GM19468 (cell line): ENCODE measurements around the gene DPP7.
"Not testable (repeated sequence)": the region's sequence is repeated elsewhere in the genome, so short reads cannot be mapped to it uniquely, and the experiment has no call there.

Experiments
- ATAC-seq: cut with Tn5 transposase; IDR thresholded peaks from one replicate; pipeline ENCODE4 v1.9.1; 2021; ENCODE audit warnings: mild to moderate bottlenecking, moderate library complexity, moderate number of reproducible peaks; ENCODE audit not compliant: unreplicated experiment; ENCODE audit errors: extremely low read depth

The DPP7 gene

DNA sequence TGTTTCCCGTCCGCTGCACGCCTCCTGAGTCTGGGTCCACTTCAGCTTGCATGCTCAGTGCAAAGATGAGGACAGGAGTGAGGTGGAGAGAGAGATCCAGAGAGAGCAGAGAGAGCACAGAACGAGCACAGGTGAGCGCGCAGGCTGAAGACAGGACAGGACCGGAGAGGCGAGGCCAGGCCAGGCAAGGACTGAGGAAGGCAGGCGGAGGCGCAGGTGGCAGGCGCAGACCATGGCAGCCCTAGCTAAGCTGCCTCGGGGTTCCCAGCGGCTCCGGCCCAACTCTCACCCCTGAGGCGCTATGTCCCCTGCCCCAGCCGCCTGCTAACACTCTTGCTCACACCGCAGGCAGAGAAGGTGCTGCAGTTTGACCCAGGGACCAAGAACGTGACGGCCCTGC is 34.1 kb upstream of the DPP7 start:
- ATAC-seq = no peak

DNA sequence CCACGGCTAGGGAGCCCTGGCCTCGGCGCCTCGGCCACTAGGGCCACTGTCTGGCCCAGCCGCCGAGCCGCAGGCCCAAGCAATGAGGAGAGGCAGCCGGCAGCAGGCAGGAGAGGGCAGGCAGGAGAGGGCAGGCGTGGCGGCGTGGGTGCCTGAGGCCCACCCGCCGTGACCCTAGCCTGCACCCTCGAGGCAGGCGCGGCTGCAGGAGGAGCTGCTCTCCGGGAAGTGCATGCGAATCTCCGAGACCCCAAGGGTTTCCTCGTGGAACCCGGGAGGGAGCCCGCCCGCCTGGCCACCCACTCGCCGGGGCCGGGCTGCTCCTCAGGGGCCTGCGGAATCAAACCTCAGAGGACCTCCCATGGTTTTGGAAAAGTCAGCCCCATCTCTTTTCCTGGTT is 33.7 kb upstream of the DPP7 start:
- ATAC-seq = no peak

DNA sequence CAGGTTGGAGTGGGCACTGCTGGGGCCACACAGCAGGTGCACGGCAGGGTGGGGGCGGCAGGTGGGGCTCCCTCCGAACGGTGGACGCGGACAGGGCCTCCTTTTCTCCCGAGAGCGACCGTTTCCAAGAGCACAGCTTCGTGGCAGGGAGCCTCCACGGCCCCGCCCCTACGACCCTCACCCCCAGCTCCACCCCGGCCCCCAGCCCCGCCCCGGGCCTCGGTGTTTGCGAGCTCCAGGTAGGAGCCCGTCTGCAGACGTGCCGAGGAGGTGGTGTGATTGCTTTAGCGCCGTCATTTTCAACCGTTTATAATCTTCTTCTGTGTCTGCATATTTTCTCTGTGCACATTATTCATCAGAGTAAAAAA is 33.2 kb upstream of the DPP7 start:
- no peak for ATAC-seq

DNA sequence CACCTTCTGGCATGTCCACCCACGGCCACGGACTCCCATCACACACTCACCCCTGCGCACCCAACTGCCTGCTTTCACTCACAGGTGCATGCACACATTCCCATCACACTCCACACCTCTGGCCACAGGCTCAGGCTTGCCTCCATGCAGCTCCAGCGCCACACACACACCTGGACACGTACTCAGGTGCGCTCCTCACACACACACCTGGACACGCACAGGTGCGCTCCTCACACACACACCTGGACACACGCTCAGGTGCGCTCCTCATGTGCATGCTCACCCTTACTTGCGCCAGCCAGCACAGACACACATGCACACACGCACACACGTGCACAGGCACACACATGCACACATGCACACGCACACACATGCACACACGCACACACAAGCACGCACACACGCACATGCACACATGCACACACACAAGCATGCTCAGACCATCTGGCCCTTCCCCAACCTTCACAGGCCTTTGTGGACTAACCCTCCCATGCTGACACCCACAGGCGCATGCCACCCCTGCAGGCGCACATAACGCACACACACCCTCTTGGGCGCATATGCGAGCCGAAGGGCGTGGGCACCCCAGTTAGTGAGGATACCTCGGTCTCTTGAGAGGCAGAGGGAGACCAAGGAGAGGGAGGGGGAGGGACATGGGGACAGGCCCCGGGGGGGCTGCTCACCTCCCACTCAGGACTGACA is 32.7 kb upstream of the DPP7 start:
- no peak for ATAC-seq

DNA sequence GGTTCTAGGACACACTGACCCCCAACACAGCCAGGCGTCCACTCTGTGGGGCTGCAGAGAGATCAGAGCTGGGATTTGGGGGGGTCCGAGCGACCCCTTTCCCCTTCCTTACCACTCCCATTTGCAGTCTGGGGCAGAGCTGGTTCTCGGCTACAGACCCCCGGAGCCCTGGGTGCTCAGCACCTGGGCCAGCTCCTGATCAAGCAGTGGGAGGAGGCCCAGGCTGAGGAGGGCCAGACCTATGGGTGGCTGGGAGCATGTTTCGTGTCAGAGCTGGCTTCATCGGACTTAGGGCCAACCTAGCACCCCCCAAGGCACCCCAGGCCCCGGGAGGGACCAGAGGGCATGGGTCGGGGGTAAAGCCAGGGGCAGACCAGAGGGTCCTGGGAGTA is 32.0 kb upstream of the DPP7 start:
- no peak for ATAC-seq

DNA sequence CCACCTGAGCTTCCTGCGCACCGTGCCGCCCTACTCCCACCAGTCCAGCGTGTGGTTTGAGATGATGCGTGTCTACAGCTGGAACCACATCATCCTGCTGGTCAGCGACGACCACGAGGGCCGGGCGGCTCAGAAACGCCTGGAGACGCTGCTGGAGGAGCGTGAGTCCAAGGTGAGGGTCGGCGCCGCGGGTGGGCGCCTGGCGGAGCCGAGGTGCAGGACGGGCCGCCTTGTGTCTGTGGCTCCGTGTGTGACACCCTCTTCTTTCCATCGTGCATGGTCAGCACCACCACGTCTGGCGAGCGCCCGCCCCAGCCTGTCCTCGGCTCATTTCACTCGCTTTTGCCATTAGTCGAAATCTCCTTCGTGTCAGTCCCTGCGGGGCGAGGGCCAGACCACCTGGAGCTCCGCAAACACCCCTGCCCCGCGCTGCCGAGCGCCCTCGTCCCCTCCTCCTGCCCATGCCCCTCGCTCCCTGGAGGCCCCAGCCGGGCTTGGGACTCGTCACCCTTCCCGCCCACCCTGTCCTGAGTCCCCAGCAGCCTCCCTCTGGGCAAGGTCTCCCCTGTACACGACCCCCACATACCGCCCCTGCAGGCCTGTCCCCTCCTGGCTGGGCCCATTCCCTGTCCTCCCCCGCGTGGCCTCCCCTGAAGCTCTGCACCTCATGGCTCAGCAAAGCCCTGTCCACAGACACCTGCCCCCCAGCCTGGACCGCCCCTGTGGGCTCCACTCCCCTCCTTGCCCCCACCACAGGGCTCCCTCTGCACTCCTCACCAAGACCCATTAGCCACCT is 31.4 kb upstream of the DPP7 start:
- no peak for ATAC-seq

DNA sequence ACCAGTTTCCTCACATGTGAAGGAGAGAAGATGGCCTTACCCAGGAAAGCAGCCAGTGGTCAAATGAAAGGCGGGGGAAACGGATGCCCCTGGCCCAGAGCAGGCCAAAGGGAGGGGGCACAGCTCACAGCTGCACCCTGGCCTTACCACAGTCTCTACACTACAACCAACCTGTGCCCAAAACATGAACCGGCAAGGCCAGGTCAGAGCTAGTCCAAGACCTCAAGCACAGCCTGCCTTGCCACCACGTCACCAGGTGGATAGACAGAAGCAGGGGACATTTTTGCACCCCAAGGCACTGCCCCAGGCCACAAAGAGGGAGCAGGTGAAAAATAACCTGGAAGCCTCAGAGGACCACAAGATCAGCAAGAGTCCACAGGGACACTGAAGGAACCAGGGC is 28.9 kb upstream of the DPP7 start:
- no peak for ATAC-seq

DNA sequence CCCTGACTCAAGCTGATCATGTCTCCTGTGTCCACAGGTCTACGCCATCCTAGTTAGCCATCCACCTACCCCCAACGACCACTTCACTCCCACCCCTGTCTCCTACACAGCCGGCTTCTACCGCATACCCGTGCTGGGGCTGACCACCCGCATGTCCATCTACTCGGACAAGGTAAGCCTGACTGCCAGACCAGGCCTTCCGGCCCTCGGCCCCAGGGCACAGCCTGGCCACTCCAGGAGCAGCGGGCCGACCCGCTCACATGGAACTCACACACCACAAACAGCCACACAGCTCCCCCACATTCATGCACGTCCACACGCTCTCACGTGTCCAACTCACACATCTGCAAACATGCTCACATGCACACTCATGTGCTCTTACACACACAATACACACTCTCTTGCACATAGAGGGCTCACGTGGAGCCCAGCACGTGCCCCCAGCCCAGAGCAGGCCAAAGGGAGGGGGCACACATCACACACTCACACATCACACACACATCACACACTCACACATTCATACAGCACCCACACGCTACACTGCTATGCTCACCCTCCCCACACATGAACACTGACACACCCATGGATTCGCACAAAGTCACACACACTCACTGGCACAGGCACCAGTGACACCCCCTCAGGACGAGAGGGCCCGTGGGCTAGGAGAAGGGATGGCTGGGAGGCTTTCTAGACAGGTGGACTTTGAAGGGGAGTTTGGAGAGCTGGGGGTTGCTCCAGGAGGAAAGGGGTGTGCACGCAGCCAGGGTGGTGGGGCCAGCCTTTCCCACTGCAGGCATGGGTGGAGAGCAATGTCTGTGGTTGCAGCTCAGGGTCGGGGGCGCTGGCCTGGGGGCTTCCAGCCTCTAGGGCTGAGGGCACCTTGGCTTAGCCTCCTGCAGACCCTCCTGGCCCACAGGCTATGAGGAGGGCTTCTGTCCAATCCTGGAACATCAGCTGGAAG is 27.7 kb upstream of the DPP7 start:
- no peak for ATAC-seq

DNA sequence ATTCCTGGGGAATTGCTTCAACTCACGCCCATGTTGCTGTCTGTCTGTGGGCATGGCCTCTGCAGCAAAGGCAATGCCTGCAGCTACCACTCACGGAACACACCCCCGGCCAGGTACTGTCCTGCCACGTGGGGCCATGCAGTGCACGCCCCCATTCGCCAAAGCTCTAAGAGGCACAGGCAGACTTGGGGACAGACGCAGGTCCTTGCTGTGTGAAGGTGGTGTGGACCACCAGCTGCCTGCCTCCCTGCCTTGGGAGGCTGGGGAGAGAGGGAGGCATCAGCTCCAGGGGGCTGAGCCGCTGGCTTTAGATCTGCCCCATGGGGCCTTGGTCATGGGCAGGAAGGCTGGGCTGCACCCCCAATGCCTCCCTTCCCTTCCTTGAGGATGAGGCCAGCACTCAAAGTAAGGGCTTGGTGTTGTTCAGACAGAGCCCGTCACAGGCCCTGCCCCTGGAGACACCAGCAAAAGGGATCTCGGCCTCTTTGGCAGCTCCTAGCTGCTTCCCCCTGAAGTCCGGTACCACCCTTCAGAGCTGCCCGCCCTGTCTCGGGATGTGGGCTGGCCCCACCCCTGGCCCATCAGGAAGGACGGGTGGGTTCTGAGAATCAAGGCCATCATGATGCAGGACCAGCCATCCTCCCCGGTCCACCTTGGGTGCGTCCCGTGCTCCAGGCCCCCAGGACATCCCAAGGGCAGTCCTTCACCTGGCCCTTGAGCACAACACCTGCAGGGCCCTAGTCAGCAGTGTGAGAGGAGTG is 26.7 kb upstream of the DPP7 start:
- ATAC-seq = no peak

DNA sequence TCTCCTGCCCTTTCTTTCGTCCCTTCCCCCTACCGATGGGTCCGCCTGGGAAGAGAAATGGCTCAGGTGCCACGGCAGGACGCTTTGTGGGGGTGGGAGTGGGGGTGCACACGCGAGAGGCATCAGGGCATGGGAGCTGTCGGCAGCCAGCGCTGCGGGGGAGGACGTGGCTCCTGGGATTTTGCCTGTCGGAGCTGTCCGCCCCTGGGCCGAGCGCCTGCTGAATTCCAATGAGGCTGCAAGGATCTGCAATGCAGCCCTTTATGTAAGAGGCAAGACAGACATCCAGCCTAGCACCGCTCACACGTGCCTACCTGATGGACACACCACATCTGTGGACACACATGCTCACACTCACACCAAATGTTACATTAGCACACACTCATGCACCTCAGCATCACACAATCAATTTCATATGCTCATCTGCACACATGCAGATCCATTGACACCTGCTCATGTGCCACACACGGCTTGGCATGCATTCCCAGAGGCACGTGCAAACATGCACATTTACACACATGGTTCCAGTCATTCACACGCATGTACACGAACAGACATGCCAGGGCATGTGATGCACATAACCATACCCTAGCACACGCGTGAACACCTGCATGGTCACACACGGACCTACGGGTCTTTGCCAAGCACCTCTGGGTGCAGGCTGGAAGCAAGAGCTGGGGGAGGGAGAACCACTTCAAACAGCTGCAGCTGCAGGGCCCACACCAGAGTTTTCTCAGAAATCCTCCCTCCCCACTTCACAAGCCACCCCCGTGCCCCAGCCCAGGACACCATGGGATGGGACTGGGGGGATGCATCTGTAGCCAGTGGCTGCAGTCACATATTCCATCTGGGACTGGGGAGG is 25.8 kb upstream of the DPP7 start:
- no peak for ATAC-seq

DNA sequence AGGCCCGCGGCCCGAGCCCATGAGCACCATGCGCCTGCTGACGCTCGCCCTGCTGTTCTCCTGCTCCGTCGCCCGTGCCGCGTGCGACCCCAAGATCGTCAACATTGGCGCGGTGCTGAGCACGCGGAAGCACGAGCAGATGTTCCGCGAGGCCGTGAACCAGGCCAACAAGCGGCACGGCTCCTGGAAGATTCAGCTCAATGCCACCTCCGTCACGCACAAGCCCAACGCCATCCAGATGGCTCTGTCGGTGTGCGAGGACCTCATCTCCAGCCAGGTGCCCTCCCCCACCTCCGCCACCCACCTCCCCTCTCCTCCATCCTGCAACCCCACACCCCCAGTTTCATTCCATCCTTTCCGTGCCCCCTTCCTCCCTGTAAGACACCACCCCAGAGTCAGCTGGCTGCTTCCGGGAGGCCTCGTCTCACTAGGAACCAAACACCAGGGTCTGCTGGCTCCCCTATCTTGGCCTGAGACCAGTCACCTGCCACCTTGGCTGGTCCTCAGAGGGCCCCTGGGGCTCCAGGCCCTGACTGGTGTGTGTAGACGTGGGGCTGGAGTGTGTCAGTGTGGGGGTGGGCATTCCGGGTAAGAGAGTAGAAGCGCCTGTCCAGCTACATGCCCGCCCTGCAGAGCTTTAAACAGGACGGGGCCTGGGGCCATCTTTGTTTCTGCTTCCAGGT is 25.1 kb upstream of the DPP7 start:
- ATAC-seq = no peak

DNA sequence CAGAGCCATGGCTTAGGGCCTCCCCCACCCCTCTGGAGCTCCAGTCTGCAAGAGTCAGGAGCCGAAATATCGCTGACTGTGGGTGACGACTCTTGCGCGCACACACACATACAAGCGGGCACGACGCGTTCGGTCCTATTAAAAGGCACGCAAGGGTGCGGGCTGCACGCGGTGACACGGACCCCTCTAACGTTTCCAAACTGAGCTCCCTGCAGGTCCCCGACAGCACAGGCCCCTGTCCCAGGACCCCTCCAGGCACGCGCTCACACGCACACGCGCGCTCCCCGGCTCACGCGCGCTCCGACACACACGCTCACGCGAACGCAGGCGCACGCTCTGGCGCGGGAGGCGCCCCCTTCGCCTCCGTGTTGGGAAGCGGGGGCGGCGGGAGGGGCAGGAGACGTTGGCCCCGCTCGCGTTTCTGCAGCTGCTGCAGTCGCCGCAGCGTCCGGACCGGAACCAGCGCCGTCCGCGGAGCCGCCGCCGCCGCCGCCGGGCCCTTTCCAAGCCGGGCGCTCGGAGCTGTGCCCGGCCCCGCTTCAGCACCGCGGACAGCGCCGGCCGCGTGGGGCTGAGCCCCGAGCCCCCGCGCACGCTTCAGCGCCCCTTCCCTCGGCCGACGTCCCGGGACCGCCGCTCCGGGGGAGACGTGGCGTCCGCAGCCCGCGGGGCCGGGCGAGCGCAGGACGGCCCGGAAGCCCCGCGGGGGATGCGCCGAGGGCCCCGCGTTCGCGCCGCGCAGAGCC is 24.4 kb upstream of the DPP7 start, which contains the start of gene GRIN1:
GRIN1 (plus strand) TSS at position 433 of the 746 bp plus-strand sequence. CDS start 333 bp downstream, outside the sequence.
- no peak for ATAC-seq

DNA sequence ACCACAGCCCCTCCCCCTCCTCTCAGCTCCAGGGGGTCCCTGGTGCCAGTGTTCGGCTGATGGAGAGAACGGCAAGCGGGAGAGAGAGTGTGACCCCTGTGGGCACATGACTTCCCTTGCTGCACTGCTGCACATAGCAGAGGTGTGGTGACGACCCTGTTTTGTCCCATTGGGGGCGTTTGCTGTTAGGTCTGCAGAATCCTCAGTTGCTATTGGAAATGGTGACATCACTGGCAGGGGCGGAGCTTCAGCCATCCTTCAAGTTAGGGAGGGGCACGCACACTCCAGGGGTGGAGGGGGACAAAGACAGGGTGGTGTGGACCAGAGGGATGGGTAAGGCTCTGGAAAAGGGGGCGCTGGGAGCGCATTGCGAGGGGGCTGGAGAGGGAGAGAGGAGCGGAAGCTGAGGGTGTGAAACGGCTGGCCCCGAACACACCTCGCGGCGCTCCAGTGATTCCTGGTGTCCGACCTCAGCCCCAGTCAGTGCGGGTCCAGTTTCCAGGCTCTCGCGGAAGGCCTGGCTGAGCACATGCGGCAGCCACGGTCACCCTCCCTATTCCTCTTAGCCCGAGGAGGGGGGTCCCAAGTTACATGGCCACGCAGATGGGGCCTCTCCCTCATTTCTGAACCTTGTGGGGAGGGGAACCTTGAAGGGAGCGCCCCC is 23.7 kb upstream of the DPP7 start:
- ATAC-seq = no peak

DNA sequence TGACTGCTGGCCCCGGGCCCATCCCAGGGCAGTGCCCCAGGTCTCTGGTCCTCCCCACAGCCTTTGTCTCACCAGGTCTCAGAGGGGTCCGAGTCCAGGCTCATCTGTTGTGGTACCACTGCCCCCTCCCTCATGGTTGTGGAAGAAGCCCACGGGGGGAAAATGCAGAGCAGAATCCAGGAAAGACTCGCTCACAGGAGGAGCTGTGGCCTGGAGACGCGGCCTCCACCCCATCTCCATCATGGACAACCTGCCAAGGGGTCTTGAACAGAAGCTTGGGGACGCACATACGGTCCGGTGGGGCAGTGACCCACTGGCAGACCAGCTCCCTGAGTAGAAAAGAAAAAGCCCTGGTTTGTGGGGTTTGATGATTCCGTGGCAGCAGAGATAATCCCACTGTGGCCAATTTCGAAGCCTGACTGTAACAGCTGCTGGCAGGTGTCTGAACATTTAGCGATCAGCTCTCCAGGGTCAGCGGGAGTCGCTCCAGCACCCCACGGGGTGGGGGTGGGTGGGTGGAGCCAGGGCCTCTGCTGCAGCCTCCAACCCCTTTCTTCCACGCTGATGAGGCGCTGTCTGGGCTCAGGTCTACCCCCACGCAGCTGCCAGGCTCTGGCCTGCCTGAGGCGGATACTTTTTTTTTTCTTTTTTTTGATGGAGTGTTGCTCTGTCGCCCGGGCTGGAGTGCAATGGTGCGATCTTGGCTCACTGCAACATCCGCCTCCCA is 22.5 kb upstream of the DPP7 start:
- no peak for ATAC-seq

DNA sequence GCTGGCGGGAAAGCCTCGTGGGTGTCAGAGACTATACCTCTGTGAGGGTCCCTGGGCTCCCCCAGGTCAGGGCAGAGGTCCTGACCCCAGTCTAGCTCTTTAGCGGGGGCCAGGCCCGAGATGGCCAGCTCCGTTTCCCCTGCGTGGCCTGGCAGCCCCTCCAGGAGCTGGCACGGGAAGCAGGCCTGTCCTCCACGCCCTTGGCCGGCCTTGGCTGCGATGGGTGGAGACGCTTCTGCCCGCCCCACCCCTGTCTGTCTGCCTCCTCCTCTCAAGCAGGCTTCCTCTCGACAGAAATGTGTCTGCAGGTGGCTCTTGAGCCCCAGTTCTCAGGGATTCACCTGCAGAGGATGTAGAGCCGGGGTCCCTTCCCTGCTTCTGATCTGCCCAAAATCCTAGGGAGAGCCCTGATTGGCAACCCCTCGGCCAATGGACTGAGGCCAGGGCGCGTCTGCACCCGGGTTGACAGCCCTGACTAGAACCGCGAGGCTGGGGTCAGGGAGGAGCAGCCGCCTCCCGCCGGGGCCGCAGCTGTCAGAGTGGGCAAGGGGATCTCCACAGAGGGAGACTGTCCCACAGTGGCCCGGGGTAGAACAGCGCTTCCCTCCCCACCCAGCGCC is 21.8 kb upstream of the DPP7 start:
- no peak for ATAC-seq

DNA sequence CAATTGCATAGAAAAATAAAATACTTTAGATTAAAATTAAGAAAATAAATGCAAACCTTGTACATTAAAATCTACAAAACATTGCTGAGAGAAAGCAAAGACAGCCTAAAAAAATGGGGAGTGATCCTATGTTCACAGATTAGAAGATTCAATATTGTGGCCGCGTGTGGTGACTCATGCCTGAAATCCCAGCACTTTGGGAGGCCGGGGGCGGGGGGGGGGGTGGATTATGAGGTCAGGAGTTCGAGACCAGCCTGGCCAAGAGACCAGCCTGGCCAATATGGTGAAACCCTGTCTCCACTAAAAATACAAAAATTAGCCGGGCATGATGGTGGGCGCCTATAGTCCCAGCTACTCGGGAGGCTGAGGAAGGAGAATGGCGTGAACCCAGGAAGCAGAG is 20.6 kb upstream of the DPP7 start:
- not testable (repeated sequence) for ATAC-seq
